ENCODE measurements around the gene KLHDC8A.

- TF ChIP-seq, protein P1, sequence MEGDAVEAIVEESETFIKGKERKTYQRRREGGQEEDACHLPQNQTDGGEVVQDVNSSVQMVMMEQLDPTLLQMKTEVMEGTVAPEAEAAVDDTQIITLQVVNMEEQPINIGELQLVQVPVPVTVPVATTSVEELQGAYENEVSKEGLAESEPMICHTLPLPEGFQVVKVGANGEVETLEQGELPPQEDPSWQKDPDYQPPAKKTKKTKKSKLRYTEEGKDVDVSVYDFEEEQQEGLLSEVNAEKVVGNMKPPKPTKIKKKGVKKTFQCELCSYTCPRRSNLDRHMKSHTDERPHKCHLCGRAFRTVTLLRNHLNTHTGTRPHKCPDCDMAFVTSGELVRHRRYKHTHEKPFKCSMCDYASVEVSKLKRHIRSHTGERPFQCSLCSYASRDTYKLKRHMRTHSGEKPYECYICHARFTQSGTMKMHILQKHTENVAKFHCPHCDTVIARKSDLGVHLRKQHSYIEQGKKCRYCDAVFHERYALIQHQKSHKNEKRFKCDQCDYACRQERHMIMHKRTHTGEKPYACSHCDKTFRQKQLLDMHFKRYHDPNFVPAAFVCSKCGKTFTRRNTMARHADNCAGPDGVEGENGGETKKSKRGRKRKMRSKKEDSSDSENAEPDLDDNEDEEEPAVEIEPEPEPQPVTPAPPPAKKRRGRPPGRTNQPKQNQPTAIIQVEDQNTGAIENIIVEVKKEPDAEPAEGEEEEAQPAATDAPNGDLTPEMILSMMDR (IDR thresholded peaks at IDR 0.05 in 4 of 5, conservative IDR thresholded peaks at IDR 0.05 in 1 of 5): no peak
- TF ChIP-seq POLR2A (IDR thresholded peaks at IDR 0.05): no peak
Measured at GRCh38 chr1:205339197-205339702, 17.5 kb downstream of the KLHDC8A start.

Measured in gastrocnemius medialis (tissue), 4 donors.